HUES48 (cell line): ENCODE data around the gene FRS3.

Source experiments
- H3K27ac ChIP-seq: one replicate; pipeline ENCODE4 v1.7.0; 2013; ENCODE audit warnings: low read depth, low read length, inconsistent platforms
- H3K27me3 ChIP-seq: 2 replicates; pipeline ENCODE4 v1.6.1; 2013; ENCODE audit warnings: mild to moderate bottlenecking, low read length; ENCODE audit not compliant: control insufficient read depth, insufficient read depth
- H3K36me3 ChIP-seq: 2 replicates; pipeline ENCODE4 v1.6.1; 2013; ENCODE audit warnings: low read length; ENCODE audit not compliant: control insufficient read depth, insufficient read depth
- H3K4me1 ChIP-seq: 2 replicates; pipeline ENCODE4 v1.6.1; 2013; ENCODE audit warnings: mild to moderate bottlenecking, low read length; ENCODE audit not compliant: control insufficient read depth, insufficient read depth
- H3K4me3 ChIP-seq: 2 replicates; pipeline ENCODE4 v1.5.1; 2013; ENCODE audit warnings: mild to moderate bottlenecking, low read depth, low read length
- H3K9ac ChIP-seq: 2 replicates; pipeline ENCODE4 v1.6.1; 2013; ENCODE audit warnings: mild to moderate bottlenecking, low read depth, low read length, moderate library complexity
- H3K9me3 ChIP-seq: 2 replicates; pipeline ENCODE4 v1.6.1; 2013; ENCODE audit warnings: low read length; ENCODE audit not compliant: control insufficient read depth, insufficient read depth

The FRS3 gene

DNA sequence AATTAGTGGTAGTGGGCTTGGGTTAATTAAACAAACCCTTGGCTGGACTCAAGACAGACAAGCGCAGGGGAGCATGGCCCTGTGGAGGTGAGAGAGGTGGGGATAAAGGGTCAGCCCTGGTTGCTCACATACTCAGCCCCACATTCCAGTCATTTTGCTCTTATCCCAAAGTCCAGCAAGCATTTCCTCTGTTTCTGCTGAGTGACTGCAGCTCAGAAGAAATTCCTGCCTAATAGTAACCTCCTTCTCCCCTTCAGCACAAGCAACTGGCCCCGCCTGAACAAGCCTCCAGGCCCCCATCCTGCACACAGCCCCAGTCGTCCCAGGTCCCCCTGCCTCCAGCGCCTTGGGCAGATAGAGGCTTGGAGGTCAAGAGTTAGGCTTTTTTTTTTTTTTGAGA is 40.7 kb downstream of the FRS3 start:
- H3K9me3 ChIP-seq: no peaks in the 10 kb centered on the region
- H3K4me1 ChIP-seq: peaks cover 5% of the 10 kb centered on the region
- H3K27ac ChIP-seq: no peak overlapping the region
- H3K36me3 ChIP-seq: no peaks in the 10 kb centered on the region
- no peaks in the 10 kb centered on the region; the same call in 1 of the 2 replicates for H3K27me3 ChIP-seq
- H3K9ac ChIP-seq: no peak overlapping the region
- no peak overlapping the region for H3K4me3 ChIP-seq

DNA sequence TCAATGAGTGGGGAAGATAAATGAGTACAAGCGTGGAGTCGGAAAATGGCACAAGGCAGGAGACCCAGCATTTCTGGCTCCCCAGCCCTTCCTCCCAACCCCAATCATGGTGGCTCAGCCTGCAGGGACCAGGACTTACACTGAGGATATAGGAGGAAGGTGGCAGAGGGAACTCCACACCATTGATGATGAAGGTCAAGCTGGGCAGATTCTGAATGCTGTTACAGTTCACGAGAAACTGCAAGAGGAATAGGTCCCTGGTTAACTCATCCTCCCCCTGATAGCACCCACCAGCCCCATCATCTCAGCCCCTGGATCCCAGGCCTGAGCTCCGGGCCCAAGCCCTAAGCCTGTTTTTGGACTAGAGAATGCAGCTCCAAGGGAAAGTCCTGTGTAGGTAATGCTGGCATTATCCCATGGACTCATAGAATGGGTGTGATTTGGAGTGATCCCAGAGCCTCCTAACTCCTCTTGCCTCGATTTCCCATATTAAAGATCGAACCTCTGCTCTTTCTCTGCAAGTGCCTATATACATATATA is 42.0 kb downstream of the FRS3 start:
- Histone ChIP-seq H3K9me3 (no peaks in the 10 kb centered on the region), H3K4me1 (peaks cover 15% of the 10 kb centered on the region), H3K9ac (no peak overlapping the region), H3K4me3 (no peak overlapping the region), H3K36me3 (no peaks in the 10 kb centered on the region), H3K27ac (no peak overlapping the region), H3K27me3 (no peaks in the 10 kb centered on the region; the same call in 1 of the 2 replicates)

DNA sequence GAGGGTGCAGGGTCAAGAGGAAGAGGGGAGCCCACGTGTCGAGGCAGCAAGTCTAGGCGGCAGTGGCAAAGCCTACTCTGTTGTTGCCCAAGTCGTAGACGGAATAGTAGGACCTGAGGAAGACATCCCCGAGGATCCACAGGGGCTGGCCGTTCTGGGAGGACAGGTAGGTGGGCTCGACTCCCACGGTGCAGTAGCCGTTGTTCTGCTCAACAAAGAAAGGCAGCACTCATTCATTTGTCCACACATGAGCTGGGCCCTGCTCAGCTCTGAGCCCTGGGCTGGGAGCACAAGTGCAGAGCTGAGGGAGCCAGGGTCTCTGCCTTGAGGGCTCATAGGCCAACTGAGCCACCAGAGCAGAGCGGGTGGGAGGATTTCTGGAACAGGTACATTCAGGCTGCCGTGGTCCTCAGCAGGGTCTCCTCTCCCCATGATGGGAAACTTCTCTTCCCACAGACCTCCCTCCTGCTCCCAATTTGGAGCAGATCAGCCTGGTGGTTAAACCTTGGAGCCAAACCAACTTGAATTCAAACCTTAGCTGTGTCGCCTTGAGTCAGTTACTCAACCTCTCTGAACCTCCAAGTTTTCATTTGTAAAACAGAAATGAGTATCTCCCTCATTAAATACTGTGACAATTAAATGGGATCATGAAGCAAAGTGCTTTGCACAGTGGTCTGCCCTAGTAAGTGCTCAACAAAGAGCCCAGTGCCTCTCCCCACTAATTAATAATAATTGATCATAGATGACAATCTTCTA is 42.7 kb downstream of the FRS3 start:
- H3K36me3 ChIP-seq: no peaks in the 10 kb centered on the region
- H3K27me3 ChIP-seq: peaks cover 2% of the 10 kb centered on the region; the same call in 1 of the 2 replicates

DNA sequence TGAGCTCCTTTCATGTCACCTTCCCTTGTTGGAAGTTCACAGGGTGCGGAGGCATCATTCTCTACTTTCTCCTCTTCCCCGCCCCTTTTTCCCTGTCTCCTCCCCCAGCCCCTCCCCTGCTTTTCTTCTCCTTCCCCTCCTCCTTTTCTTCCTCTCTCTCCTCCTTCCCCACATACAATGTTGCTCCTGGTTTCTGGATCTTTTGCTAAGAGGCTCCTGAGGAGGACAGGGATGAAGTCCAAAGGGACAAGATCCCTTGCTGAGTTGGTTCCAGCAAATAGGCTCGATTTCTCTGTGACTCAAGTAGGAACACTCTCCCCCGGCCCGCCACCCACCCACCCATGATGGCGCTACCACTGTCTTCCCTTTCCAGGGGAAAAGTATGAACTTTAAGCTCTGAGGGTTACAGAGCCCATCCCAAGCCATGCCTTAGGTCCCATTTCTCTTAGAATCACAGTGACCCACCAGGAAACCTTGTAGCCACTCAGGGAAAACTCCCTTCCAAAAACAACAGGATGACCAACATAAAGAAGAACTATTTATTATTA is 43.4 kb downstream of the FRS3 start:
- peak overlapping the region; percentile 52; the same call in 1 of the 2 replicates for H3K4me3 ChIP-seq
- no peak overlapping the region for H3K27ac ChIP-seq
- H3K36me3 ChIP-seq: no peaks in the 10 kb centered on the region
- H3K4me1 ChIP-seq: peaks cover 18% of the 10 kb centered on the region
- no peak overlapping the region for H3K9ac ChIP-seq
- no peaks in the 10 kb centered on the region for H3K9me3 ChIP-seq
- H3K27me3 ChIP-seq: peaks cover 2% of the 10 kb centered on the region; the same call in 1 of the 2 replicates

More for the DNA sequence above, 42.7 kb downstream of the FRS3 start:
- Histone ChIP-seq H3K4me1 (peaks cover 18% of the 10 kb centered on the region), H3K27ac (no peak overlapping the region), H3K9ac (no peak overlapping the region), H3K4me3 (no peak overlapping the region), H3K9me3 (no peaks in the 10 kb centered on the region)

DNA sequence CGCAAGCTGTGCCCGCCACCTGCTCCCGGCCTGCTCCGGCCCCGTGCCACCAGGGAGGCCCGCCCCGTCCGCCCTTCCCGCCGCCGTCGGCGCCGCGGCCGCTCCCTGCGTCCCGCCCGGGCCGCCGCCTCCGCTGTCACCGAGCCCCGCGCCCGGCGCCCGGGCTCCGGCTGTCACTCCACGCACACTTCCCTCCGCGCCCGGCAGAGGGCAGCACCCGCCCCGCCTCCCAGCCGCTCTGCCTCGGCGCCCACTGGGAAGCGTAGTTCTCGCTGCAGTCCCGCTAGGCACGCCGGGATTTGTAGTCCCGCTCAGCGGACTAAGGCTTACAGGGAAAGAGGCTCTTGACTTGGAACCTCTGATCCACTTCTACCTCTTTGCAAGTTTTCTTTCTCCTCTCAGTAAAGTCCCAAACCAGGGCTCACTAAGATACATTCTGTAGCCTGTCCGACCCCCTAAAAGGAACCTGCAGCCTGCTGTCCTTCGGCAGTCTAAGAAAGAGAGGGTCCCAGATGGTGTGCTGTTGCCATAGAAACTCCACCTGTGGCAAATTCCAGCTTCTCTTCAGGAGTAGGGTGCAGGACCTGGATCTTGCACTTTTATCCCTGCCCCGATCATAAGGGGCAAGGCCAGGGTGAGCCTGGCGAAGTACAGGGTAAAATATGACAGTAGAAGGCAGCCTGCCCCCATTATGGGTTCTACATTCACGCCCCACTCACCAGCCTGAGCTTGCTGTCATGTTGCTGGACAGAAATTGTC is 44.1 kb downstream of the FRS3 start, which contains the start of gene TFEB:
Gene TFEB (minus strand): TSS at position 182 of the 759 bp plus-strand sequence. CDS start 44,395 bp downstream, outside the sequence.
- no peak within 1 kb of the TSS for H3K9ac ChIP-seq
- H3K4me3 ChIP-seq: peak within 1 kb of the TSS; percentile 76
- peaks cover 24% of the 10 kb centered on the region for H3K4me1 ChIP-seq
- H3K9me3 ChIP-seq: no peaks in the 10 kb centered on the region
- H3K36me3 ChIP-seq: no peaks in the 10 kb centered on the region
- peaks cover 2% of the 10 kb centered on the region; the same call in 1 of the 2 replicates for H3K27me3 ChIP-seq
- no peak within 1 kb of the TSS for H3K27ac ChIP-seq

DNA sequence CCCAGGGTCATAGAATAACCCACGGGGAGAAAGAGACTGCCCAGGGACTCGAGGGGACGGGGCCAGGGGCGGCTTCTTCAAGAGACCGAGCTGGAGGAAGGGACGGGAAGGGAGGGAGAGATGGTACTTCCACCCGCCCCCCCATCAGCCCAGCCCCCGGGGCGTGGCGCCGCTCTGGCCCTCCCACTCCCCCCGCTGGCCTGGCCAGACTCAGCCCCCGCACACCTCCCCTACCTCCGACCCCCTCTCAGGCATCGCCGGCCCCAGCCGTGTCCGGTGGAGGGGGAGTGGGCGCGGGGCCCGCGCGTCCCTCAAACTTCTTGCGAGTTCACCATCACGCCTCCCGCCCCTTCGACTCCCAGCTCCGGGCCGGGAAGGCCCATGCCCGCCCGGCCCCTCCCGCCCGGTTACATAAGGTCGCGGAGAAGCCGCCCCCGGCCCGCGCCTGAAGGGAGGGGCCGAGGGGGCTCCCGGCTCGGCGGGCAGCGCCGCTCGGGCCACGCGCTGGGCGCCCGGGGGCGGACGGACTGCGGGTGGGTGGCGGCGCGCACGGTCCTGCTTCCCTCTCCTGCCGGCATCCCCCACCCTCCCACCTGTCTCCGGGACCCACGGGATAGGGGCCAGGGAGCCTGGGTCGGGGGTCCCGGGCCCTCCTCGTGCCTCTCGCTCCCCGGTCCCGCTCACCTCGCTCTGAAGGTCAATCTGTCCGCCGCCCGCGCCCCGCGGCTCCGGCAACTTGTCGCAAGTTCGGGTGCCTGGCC is 44.9 kb downstream of the FRS3 start:
- Histone ChIP-seq H3K4me3 (peak overlapping the region; percentile 76), H3K4me1 (peaks cover 31% of the 10 kb centered on the region), H3K9me3 (no peaks in the 10 kb centered on the region), H3K27ac (no peak overlapping the region), H3K36me3 (no peaks in the 10 kb centered on the region), H3K9ac (no peak overlapping the region), H3K27me3 (peaks cover 2% of the 10 kb centered on the region; the same call in 1 of the 2 replicates)

DNA sequence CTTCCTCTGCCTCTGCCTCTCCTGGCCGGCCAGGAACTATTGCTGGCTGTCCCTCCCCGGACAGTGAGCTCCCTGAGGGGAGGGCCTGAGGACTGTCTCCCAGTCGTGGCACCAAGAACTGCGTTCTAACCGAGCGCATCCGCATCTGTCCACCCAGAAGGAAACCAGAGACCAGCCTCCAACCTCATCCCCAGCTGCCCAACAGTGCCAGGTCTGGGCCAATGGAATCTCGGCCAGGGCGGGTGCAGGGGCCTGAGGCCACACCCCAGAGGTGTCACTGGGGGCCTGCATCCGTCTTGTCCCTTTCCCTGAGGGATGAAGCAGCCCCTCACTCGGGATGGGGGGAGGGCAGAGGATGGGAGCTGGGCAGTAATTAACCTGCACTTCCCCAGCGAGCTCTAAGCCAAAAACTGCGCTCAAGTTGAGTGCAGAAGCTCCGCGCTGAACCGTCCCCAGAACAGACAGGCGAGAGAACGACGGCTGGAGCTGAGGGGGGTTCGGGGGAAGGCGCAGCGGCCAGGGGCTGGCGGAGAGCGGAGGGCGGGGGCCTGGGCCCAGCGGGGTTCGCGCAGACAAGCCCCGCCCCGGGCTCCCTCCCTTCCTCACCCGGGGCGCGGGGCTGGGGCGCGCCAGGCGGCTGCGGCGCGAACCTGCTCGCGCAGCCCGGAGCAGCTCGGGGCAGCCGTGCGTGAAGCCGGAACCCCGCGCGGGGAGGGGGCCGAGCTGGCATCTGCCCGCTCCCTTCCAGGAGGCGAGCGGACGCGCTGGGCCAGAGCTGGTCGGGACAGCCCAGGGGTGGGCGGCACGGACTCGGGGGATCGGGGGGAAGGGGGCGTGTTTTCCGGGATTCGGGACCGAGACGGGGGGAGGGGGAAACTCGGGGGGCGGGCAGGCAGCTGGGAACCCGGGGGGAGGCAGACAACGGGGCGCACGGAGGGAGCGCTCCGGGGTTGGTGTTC is 45.7 kb downstream of the FRS3 start:
- Histone ChIP-seq H3K9me3 (no peaks in the 10 kb centered on the region), H3K27ac (peak overlapping the region; percentile 10), H3K4me3 (peak overlapping the region; percentile 76), H3K4me1 (peaks cover 40% of the 10 kb centered on the region), H3K36me3 (no peaks in the 10 kb centered on the region), H3K9ac (no peak overlapping the region), H3K27me3 (peaks cover 2% of the 10 kb centered on the region; the same call in 1 of the 2 replicates)

DNA sequence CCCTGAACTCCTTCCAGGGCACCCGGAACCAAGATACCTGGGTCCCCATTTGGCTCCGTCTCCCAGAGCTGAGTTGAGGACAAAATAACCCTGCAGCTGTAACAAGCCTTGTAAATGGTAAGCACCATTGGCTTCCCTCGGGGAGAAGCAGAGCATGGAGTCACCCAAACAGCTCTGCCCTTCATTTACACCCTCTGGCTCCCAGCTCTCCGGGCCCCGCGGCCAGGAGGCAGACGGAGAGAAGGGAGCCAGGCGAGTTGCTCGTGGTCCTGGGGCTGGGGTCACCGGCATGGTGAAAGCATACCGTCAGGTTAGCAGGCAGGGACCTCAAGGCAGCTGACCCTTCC is 46.4 kb downstream of the FRS3 start:
- H3K36me3 ChIP-seq: no peaks in the 10 kb centered on the region
- H3K27ac ChIP-seq: peak overlapping the region; percentile 10
- H3K9ac ChIP-seq: no peak overlapping the region
- H3K4me3 ChIP-seq: peak overlapping the region; percentile 76
- H3K27me3 ChIP-seq: peaks cover 2% of the 10 kb centered on the region; the same call in 1 of the 2 replicates
- no peaks in the 10 kb centered on the region for H3K9me3 ChIP-seq
- peaks cover 44% of the 10 kb centered on the region for H3K4me1 ChIP-seq

DNA sequence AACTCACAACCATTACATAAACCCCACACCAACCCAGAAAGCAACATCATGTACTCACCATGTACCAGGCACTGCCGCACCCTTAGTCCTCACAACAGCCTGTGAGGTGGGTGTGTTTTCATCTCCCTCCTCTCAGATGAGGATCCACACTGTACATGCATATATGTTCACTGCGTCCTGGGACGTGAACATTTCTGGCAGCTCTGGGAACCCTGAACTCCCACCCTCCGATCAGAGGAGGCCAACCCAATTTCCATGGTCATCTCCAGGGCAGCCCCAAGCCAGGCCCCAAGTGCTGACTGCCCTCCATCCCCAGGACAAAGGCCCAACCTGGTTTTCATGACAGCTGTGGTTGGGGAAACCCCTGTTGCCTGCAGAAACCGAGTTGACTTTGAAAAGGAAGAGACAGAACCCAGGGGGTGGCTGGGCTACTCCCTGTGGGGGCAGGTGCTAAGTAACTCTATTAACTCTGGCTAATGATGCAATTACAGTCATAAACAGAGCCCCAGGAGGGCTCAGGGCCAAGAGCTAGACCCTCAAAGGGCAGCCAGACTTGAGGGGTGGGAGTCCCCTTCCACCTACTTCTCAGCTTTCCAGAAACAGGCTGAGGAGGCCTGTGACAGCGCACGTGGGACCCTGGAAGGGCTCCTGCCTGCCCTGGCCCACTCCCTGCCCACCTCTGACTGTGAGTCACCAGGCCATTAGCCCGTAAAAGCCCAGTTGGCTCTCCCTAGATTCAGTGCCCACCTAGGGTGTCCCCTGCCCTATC is 46.9 kb downstream of the FRS3 start:
- Histone ChIP-seq H3K9me3 (no peaks in the 10 kb centered on the region), H3K27ac (no peak overlapping the region), H3K9ac (no peak overlapping the region), H3K4me3 (peak overlapping the region; percentile 76), H3K36me3 (no peaks in the 10 kb centered on the region), H3K27me3 (peaks cover 2% of the 10 kb centered on the region; the same call in 1 of the 2 replicates), H3K4me1 (peaks cover 47% of the 10 kb centered on the region)
